ENCODE results near the gene SYT8.
"Not testable (repeated sequence)": the region's sequence is repeated elsewhere in the genome, so short reads cannot be mapped to it uniquely, and the experiment has no call there.

The SYT8 gene

GRCh38 chr11:1862588-1863351 is 28.0 kb downstream of the SYT8 start:
- no peak for DNase-seq

GRCh38 chr11:1863352-1864216 is 28.8 kb downstream of the SYT8 start:
- DNase-seq, result no peak

DNA sequence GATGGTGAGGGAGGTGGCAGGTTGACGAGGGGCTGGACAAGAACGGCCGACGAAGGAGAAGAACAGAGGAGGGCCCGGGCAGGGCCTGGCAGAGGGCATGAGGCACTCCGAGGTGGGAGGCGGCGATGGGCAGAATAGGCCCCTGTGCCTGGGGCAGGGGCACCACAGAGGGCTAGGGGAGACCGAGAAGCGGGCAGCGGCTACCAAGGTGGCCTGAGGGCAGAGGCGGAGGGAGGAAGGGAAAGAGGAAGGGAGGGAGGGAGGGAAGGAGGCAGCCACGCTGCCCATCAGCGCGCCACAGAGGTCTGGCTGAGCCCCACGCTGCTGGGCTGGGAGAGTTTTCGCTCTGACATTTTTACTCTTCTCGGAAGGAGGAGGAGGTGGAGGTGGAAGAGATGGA is 29.4 kb downstream of the SYT8 start:
- DNase-seq, result no peak

DNA sequence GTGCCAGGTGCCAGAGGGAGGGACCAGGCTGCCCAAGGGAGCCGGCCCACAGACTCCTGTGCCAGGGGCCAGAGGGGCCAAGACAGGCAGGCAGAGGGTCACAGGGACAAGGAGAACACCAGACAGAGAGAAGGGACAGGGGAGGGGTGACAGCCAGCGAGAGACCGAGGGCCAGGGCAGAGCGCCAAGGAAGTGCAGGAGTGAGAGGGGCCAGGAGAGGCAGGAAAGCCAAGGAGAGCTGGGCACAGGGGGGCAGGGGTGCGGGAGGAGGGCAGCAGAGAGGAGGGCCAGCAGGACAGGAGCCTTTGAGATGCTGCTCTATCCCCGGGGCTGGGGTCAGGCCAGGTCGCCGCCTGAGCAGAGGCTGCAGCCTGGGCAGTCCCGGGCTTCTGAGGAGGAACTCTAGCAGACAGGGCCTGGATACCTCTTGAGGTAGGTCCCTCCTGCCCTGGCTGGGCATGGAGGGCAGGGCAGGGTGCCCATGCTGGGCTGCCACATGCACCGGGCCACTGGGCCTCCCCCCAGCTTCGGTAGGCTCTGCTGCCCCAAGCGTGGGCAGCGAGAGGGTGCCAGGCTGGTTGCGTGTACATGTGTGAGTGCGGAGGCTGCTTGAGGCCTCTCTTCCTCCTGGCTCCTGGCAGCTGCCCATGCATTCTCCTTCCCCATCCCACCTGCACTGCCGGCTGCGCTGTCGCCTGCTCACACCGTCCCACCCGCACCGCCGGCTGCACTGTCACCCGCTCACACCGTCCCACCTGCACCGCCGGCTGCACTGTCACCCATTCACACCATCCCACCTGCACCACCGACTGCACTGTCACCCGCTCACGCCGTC is 30.3 kb downstream of the SYT8 start:
- no peak for DNase-seq

DNA sequence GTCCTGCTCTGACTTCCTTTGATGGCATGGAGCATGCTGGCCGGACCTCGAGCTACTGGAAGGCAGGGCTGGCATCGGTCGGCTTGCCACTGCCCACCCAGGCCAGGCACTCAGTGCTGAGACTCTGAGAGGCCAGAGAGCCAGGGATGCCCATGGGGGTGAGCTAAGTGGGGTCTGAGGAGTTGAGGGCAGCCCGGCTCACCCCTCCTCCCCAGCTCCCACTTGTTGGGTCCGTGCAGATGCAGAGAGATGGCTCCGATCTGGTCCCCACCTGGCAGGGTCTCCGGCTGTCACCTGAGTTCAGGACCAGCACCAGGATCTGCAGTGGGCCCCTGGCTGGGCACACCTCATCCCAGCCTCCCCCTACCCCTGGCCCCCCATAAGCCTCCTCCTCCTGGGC is 31.4 kb downstream of the SYT8 start:
- DNase-seq, result no peak

GRCh38 chr11:1866776-1867175 is 32.0 kb downstream of the SYT8 start:
- no peak for DNase-seq

DNA sequence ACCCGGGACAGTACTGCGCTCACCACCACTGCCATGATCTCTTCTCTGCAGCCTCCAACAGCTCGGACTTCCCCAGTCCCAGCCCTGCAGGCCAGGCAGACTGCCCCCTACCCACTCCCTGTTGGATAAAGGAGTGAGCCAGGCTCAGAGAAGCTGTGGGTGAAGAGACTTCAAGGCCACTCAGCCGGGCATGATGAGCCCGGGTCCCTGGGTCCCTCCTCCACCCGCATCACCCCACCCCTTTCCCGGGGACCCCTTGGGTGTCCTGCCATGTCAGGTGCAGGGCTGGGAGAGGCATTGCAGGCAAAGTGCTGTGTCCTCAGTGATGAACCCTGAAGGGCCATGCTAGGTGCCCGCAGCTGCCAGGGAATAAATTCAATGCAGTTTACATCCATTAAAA is 32.6 kb downstream of the SYT8 start:
- DNase-seq, result no peak

DNA sequence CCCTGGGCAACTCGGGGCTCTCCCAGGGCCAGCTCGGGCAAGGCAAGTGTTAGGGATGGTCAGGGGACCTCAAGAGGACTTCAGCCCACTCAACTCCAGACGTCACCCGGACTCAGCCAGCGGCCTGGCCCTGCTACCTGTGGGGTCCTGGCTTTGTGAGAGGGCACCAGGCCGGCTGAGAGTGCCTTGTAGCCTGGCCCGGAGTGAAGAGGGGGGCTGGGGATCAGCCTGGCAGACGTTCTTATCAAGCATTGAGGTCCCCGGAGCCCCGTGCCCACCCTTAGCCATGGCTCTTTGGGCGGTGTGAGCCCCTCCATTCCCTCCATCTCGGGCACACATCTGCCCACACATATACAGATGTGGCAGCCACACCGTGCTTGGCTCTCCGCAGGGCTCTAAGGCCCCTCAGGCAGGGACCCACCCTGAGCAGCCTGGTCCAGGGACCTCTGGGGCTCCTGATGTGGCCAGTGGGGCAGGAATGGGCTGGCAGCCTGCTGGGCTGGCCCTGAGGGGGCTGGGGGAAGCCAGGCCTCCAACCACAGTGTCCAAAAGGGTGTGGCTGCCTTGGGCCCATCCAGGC is 33.4 kb downstream of the SYT8 start:
- no peak for DNase-seq

- no peak for DNase-seq
These were observed 34.0 kb downstream of the SYT8 start for GRCh38 chr11:1868636-1869291.

DNA sequence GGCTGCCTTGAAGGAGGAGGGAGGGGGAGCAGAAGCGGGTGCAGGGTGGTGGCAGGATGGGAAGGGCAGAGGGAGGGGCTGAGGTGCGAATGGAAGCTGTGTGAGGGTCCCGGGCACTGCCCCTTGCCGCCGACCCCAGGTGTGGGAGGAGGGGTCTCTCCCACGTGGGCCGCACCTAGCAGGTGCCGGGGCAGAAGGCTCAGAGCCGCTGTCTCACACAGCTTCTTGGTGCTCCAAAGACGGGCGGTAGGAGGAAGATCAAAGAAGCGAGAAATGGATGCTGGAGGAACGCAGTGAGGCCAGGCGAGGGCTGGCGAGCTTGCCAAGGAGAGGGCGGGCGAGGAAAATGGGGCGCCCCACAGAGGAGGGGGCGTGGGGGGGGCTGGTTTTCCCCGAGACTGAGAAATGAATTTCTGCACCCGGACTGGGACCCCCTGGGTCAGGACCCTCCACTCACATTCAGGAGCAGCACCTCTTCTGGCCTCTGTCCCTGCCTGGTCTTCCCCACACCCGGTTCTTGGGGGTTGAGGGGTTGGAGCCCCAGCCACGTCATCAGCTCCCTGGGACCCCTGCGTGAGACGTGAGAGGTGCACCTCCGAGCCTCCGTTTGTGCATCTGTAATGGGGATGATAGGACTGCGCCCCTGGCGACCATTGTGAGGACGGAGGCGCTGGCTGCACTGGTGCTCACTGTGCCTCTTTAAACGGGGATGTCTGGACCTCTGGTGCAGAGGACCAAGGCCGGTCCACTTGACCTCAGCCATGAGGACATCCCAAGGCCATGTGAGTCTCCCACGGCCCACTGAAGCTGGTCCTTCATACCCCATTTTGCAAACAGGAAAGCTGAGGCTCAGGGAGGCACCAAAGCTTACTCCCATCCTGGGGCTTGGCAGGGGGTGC is 34.9 kb downstream of the SYT8 start:
- no peak for DNase-seq

GRCh38 chr11:1870326-1870696 is 35.5 kb downstream of the SYT8 start:
- no peak for DNase-seq

DNA sequence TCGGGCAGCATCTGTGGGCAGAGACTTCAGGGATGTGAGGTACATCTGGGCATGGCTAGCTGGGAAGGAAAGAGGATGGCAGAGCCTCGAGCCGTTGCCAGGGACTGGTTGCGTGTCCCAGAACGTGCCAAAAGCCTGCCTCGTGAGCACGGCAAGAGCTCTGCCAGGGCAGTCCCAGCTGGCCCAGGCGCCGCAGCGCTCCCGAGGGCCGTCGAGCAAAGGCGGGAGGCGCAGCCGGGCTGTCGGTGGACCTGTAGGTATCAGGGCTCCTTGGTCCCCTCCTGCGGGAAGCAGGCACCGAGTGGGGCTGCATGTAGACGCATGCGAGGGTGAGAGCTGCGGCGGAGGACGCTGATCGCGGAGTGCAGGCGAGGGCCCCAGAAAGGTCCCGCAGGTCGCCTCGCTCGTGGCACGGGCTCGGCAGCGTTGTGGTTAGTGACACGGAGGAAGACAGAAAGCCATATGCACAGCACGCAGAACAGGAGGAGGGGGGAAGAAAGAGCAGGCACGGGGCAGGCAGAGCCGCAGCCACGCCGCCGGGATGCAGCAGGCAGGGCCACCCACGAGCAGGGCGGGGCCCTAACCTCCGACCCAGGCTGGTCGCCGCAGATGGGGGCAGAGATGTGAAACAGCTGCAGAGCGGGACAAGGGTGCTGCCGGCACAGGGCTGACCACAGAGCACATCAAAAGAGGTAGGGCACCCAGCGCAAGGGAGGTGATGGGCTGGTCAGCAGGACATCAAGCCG is 36.1 kb downstream of the SYT8 start:
- no peak for DNase-seq

- DNase-seq, result no peak
These were observed 36.7 kb downstream of the SYT8 start for GRCh38 chr11:1871531-1871930.

DNA sequence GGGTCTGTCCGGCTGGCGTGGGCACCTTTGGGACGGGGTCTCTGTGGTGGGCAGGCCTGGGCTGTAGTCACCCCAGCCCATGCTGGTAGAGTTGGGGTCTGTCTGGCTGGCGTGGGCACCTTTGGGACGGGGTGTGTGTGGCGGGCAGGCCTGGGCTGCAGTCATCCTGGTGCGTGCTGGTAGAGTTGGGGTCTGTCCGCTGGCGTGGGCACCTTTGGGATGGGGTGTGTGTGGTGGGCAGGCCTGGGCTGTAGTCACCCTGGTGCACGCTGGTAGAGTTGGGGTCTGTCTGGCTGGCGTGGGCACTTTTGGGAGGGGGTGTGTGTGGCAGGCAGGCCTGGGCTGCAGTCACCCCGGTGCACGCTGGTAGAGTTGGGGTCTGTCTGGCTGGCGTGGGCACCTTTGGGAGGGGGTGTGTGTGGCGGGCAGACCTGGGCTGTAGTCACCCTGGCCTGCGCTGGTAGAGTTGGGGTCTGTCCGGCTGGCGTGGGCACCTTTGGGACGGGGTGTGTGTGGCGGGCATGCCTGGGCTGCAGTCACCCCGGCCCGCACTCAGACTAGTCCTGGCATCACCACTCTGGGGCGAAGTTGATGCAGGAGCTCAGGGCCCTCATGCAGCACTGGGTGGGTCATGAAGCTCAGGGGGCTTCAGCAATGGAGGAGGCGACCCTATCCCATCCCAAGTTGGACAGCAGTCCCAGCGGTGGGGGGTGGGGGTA is 37.6 kb downstream of the SYT8 start:
- DNase-seq, result no peak

- DNase-seq, result no peak
These were observed 38.4 kb downstream of the SYT8 start for GRCh38 chr11:1873048-1873812.

DNA sequence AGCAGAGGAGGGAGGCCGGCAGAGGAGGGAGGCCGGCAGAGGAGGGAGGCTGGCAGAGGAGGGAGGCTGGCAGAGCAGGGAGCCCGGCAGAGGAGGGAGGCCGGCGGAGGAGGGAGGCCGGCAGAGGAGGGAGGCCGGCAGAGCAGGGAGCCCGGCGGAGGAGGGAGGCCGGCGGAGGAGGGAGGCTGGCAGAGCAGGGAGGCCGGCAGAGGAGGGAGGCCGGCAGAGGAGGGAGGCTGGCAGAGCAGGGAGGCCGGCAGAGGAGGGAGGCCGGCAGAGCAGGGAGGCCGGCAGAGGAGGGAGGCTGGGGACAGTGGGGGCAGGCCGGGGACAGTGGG is 39.0 kb downstream of the SYT8 start:
- not testable (repeated sequence) for DNase-seq

DNA sequence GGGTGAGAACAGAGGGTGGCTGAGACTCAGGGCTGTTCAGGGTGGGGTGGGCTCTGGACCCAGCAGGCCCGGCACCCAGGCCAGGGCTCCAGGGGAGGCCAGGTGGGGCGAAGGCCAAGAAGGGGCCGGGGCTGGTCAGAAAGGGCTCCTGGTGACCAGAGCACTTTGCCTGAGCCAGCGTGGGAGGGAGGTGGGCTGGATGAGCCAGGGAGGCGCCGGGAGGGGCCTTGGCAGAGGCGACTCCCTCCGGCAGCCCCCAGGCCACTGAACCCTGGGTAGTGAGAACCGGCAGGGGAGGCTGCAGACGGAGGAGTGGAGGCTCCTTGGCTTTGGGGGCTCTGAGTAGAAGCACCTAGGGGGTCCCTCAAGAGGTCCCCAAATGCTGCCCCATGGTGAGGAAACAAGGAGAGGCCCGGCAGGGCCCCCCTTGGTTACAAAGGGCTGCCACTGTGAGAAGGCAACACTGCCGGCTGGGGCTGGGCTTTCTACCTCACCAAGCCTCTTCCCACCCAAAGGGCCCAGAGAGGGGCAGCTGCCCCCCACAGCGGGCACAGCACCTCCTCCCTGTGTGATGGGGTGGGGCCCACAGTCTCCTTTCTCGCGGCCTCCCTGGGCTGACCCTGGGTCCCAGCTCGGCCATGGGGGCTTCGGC is 39.8 kb downstream of the SYT8 start:
- DNase-seq, result not testable (repeated sequence)

- DNase-seq, result no peak
These were observed 40.5 kb downstream of the SYT8 start for GRCh38 chr11:1875093-1875850.

Measured in bone marrow (tissue), 2 donors.